ENCODE measurements around the gene UPK1A.
"Not testable (repeated sequence)": the region's sequence is repeated elsewhere in the genome, so short reads cannot be mapped to it uniquely, and the experiment has no call there.

The UPK1A gene

DNA sequence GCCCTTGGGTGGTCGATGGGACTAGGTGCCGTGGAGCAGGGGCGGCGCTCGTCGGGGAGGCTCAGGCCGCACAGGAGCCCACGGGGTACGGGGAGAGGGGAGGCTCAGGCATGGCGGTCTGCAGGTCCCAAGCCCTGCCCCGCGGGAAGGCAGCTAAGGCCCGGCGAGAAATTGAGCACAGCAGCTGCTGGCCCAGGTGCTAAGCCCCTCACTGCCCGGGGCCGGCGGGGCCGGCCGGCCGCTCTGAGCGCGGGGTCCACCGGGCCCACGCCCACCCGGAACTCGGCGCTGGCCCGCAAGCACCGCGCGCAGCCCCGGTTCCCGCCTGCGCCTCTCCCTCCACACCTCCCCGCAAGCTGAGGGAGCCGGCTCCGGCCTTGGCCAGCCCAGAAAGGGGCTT is 24.8 kb downstream of the UPK1A start:
- not testable (repeated sequence) for DNase-seq

DNA sequence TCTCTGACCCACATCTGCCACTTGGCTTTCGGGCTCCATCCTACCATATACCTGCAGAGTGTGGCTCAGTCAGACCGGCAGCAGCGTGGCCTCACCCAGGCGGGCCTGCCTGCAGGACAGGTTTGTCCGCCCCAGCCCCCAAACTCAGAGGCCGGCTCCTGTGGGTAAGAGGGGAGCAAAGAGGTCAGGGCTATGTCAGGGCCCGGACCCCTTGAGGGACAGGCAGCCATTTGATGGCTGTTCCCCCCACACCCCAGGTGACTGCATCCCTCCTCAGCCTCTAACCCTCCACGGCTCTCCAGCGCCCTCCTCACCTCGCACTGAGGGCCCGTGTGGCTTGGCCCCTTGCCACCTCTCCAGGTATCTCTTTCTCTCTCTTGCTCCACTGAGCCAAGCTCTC is 25.7 kb downstream of the UPK1A start:
- no peak for DNase-seq

- no peak for DNase-seq
These were observed 27.1 kb downstream of the UPK1A start for GRCh38 chr19:35693422-35693821.

GRCh38 chr19:35693835-35694599 is 27.7 kb downstream of the UPK1A start:
- peak; percentile 39 for DNase-seq

- DNase-seq = no peak
These were observed 29.6 kb downstream of the UPK1A start for GRCh38 chr19:35695895-35696422.

GRCh38 chr19:35696835-35697234 is 30.5 kb downstream of the UPK1A start:
- DNase-seq = no peak

DNA sequence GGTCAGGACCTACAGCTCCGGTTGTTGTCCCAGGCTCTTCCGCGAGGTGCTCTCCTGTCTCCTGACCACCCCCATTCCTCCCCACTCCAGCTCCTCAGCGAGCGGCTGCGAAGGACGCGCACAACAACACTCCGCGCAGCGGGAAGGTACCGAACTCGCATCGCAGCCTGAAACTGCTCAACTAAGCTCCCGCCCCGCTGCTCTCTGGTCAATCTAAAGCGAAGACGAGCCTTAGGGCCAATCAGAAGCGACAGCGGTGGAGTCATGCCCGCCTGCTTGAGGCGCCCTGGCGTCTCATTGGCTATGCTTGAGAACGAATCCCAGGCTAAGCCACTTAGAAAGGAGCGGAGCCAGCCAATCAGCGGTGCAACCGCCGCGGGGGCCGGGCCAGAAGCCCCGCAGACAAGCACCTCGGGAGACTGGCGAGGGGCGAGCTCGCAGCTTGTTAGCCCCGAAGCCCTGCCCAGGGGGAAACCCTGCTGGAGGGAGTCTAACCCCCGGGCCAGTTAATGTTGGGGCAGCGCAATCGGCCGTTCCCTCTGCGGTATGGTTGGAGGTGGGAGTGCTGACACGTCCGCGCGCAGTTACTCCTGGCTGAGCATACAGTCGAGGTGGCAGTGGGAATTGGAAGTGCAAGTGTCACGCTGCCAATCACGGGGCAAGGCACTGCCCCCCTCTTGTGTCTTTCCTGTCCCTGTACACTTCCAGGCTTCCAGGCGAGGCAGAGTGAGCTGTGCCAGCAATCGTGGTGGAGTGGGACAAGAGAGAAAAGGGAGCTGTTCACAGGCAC is 36.1 kb downstream of the UPK1A start:
- peak; percentile 92 for DNase-seq

DNA sequence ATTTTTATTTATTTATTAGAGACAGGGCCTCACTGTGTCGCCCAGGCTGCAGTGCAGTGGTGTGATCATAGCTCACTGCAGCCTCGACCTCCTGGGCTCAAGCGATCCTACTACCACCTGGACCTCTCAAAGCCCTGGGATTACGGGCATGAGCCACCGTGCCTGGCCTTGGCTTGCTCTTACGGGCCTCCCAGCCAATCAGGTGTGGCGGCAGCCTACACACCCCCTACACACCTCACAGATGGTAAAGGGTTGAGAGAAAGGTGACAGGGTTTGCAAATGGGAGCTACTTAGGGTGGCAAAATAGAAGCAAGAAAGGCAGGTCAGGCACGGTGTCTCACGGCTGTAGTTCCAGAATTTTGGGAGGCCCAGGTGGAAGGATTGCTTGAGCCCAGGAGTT is 37.0 kb downstream of the UPK1A start:
- DNase-seq = no peak

DNA sequence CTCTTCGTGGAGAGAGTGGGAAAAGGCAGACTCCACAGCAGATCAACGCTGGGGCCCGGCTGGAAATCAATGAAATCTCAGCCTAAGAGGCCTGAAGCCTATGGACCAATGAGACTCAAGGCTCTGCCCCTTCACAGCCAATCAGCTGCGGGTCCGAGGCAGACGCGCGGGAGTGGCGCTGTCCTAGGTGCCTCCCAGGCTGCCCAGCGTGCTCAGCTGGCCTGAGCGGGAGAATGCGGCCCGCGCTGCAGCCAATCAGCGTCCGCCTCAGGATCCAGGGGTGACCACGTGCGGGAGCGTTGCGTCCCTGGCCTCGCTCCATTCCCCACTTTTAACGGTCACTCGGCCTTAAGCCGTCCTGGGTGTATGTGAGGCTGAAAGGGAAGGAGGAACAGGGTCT is 37.9 kb downstream of the UPK1A start, which contains the start of gene ZBTB32:
Gene ZBTB32, plus strand, starts transcription at position 341 of the 400 bp plus-strand sequence. CDS start 10,069 bp downstream, outside the sequence.
- DNase-seq = no peak

- no peak for DNase-seq
These were observed 42.1 kb downstream of the UPK1A start for GRCh38 chr19:35708391-35708790.

- no peak for DNase-seq
These were observed 44.7 kb downstream of the UPK1A start for GRCh38 chr19:35710784-35711723.

DNA sequence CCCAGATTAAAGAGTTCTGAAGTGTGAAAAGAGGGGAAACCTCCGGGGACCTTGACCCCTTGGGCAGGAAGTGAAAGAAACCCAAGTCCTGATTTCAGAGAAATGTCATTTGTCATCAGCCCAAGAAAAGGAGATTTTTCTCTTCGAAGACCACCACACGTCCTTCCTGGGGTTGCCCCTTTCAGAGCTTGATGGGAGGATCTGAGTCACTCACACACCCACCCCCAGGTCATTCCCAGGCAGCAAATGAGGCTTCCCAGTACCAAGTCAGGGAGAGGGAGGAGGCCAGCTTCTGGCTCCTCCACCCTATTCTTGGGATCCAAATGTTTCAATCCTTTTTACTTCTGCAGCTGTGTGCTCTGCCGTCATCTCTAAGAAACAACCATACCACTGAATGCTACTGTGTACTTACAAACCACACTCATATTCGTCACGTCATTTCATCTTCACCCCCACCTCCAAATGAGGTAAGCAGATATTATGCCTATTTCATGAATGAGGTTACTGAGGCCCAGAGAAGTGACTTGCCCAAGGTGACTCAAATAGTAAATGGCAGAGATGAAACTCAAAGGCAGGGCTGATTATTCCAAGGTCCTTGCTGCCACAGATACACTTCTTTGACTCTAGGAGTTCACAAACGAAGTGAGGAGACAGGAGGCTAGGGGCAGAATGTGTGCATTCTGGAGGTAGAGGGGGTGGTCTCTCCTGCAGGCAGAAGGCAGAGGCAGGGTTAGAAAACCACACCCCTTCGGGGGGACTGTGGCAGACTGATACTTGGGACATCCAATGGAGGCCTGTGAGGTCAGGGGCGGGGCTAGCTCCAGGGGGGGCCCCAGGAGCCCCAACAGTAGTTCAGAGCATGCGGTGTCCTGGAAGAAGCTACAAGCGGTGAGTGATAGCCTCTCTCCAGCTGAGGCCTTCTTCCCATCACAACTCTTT is 46.5 kb downstream of the UPK1A start:
- DNase-seq = no peak

DNA sequence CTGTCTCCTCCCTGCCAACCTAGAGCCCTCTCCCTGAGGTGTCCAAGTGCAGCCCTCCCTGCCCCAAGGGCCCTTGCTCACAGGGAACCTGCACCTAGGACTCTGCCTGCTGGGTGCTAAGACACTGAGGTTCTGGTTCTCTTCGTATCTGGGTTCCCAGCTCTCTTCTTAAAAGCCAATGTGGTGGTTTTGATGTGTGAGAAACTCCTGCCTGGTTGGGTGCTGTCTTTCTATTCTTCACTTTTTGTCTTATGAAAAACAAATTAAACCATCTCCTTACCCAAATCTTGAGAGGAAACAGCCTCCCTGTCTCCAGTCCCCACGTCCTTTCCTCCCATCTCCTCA is 47.2 kb downstream of the UPK1A start:
- no peak for DNase-seq

- no peak for DNase-seq
These were observed 47.7 kb downstream of the UPK1A start for GRCh38 chr19:35713904-35714495.

DNA sequence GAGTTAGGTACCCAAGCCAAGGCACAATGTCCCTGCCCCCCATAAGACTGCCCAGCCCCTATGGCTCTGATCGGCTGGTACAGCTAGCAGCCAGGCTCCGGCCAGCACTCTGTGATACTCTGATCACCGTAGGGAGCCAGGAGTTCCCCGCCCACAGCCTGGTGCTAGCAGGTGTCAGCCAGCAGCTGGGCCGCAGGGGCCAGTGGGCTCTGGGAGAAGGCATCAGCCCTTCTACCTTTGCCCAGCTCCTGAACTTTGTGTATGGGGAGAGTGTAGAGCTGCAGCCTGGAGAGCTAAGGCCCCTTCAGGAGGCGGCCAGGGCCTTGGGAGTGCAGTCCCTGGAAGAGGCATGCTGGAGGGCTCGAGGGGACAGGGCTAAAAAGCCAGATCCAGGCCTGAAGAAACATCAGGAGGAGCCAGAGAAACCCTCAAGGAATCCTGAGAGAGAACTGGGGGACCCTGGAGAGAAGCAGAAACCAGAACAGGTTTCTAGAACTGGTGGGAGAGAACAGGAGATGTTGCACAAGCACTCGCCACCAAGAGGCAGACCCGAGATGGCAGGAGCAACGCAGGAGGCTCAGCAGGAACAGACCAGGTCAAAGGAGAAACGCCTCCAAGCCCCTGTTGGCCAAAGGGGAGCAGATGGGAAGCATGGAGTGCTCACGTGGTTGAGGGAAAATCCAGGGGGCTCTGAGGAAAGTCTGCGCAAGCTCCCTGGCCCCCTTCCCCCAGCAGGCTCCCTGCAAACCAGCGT is 48.5 kb downstream of the UPK1A start:
- no peak for DNase-seq

DNA sequence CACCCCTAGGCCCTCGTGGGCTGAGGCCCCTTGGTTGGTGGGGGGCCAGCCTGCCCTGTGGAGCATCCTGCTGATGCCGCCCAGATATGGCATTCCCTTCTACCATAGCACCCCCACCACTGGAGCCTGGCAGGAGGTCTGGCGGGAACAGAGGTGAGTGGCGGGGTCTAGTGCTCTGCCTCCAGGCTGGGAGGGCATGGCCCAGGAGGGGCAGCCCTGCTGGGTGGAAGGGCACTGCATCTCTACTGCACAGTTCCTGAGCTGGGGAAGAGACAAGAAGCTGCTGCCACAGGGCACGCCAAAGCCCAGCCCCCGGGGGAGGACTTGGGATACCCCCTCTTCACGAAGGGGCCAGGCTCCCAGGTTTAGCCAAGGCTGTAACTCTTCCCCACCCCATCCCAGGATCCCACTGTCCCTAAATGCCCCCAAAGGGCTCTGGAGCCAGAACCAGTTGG is 49.1 kb downstream of the UPK1A start:
- DNase-seq = no peak

DNA sequence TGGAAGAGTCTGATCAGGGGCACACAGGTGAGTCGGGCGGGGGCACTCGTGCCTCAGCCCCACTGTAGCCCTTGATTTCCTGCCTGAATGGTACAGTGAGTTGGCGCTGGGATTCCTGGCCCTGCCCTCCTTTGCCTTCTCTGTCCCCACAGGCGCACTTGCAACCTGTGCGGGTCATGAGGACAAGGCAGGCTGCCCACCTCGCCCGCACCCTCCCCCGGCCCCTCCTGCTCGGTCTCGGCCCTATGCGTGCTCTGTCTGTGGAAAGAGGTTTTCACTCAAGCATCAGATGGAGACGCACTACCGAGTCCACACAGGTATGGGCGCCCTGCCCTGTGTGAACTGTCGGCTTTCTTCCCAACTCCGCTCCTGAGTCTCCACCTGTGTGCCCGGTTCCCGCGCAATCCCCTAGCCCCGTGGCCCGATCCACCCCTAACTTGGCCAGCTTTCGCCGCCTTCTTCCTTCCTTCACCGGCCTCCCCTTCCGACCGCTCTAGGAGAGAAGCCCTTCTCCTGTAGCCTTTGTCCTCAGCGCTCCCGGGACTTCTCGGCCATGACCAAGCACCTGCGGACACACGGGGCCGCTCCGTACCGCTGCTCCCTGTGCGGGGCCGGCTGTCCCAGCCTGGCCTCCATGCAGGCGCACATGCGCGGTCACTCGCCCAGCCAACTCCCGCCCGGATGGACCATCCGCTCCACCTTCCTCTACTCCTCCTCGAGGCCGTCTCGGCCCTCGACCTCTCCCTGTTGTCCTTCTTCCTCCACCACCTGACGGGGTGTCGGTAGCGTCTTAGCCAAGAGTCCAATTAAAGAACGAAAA is 49.9 kb downstream of the UPK1A start:
- peak; percentile 95 for DNase-seq

DNA sequence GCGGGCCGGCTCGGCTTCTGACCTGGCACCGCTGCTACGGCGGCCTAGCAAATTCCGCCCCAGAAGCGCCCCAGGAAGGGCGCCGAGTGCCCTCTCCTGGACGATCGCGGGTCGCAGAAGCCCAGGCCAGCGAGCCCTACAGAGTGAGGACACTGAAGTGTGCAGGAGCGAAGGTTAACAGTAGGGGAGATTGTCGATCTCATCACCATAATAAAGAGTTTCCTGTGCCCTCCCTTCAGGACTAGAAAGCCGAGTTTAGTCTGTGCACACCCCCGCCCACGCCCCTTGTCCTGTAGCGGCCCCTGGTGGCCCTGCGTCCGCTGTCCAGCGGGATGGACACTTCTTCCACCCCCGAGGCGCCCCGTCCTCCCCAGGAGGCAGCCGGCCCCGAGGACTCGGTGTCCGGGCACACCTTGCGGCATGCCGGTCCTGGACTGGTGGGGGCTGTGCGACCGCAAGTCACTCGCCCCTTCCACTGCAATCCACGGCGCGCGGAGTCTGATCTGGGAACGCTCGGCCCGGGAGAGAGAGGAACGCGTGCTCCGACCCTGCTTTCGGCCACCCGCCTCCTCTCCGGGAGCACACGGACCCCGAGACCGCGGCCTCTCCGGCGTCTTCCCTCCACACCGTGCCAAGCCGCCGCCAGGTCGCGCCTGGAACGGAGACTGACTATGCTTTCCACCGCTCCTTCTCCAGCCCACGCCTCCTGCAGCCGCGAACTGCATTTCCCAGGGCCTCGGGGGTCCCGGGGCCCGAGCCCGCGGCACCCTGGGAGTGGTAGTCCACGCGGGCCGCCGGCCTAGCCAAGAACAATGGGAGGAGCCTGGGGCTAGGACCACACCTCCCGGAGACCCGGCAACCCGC is 50.7 kb downstream of the UPK1A start:
- peak; percentile 96 for DNase-seq
